SK-N-SH (cell line): ENCODE data around the gene LYRM4. TPM values are rescaled to one million over a fixed set of nuclear protein-coding genes. Genes with fewer than 3 reads are reported as not detected.

ENCODE experiments used
- CTCF ChIA-PET: fragments of 300-600, 350-600 bp; formaldehyde crosslinking; extraction: SDS; loops from one replicate; lab custom pipeline; 2021; lab: Yijun Ruan, JAX
- POLR2A ChIA-PET: fragments of 350-600 bp; sonication (Branson Sonifier 250); formaldehyde crosslinking; extraction: SDS; loops from one replicate; lab custom pipeline; 2020; ENCODE audit warnings: antibody characterized with exemption, inconsistent platforms; lab: Yijun Ruan, JAX
- DNase-seq: peaks from one replicate; pipeline ENCODE4 v3.0.0; 2012
- H2AFZ ChIP-seq: fragments of 200-600 bp; sonication (generic); 2 replicates; pipeline ENCODE4 v1.8.1; 2016; ENCODE audit warnings: antibody characterized with exemption, mild to moderate bottlenecking, low read depth
- H3F3A ChIP-seq: fragments of 200-600 bp; sonication (generic); replicated peaks from 2 replicates; pipeline ENCODE3; 2016; ENCODE audit warnings: antibody characterized with exemption, mild to moderate bottlenecking; ENCODE audit not compliant: insufficient read depth
- H3K27ac ChIP-seq, 2 experiments: fragments of 200-500 bp in 1 of 2; fragments of 200-600 bp in 1 of 2; sonication (Bioruptor generic) in 1 of 2; sonication (generic), shearing (Covaris generic) in 1 of 2; 2 replicates each; pipeline versions ENCODE4 v1.5.1 to v1.6.1; 2014 to 2016; ENCODE audit warnings: low read depth in 2 of 2, inconsistent platforms in 1 of 2, low read length in 1 of 2, mild to moderate bottlenecking in 1 of 2, mixed read lengths in 1 of 2
- H3K27me3 ChIP-seq: fragments of 200-600 bp; sonication (generic), shearing (Covaris generic); 2 replicates; pipeline ENCODE4 v1.6.1; 2016; ENCODE audit warnings: mixed run types; ENCODE audit not compliant: insufficient read depth
- H3K36me3 ChIP-seq, 2 experiments: fragments of 200-500 bp in 1 of 2; fragments of 200-600 bp in 1 of 2; sonication (Bioruptor generic) in 1 of 2; sonication (generic) in 1 of 2; replicated peaks in 1 of 2; 2 replicates each; pipeline versions ENCODE3 to v1.5.1; 2014 to 2016; ENCODE audit warnings: low read length in 1 of 2, mild to moderate bottlenecking in 1 of 2; ENCODE audit not compliant: insufficient read depth in 2 of 2, control insufficient read depth in 1 of 2
- H3K4me1 ChIP-seq, 2 experiments: fragments of 200-500 bp in 1 of 2; fragments of 200-600 bp in 1 of 2; sonication (Bioruptor generic) in 1 of 2; sonication (generic), shearing (Covaris generic) in 1 of 2; 2 replicates each; pipeline versions ENCODE4 v1.5.1 to v1.6.1; 2014 to 2016; ENCODE audit warnings: low read depth in 1 of 2, low read length in 1 of 2, mixed run types in 1 of 2; ENCODE audit not compliant: insufficient read depth in 2 of 2, control insufficient read depth in 1 of 2
- H3K4me2 ChIP-seq: fragments of 200-600 bp; sonication (generic), shearing (Covaris generic); 2 replicates; pipeline ENCODE4 v1.6.1; 2017; ENCODE audit warnings: mixed run types
- H3K4me3 ChIP-seq, 2 experiments: fragments of 200-500 bp in 1 of 2; fragments of 200-600 bp in 1 of 2; sonication (Bioruptor generic) in 1 of 2; sonication (generic), shearing (Covaris generic) in 1 of 2; 2 replicates each; pipeline versions ENCODE4 v1.5.1 to v1.8.1; 2014 to 2016; ENCODE audit warnings: low read depth in 2 of 2, inconsistent platforms in 1 of 2, low read length in 1 of 2, mild to moderate bottlenecking in 1 of 2, mixed read lengths in 1 of 2, moderate library complexity in 1 of 2
- H3K79me2 ChIP-seq: fragments of 200-600 bp; sonication (generic); 2 replicates; pipeline ENCODE4 v1.8.1; 2017; ENCODE audit warnings: mild to moderate bottlenecking; ENCODE audit not compliant: insufficient read depth
- H3K9ac ChIP-seq: fragments of 200-600 bp; sonication (generic); 2 replicates; pipeline ENCODE4 v1.6.1; 2017; ENCODE audit warnings: mixed run types
- H3K9me2 ChIP-seq: fragments of 200-600 bp; sonication (generic); 2 replicates; pipeline ENCODE4 v1.6.1; 2017; ENCODE audit warnings: mixed run types
- H3K9me3 ChIP-seq: fragments of 200-600 bp; sonication (generic); 2 replicates; pipeline ENCODE4 v1.6.1; 2017; ENCODE audit warnings: mixed run types, mild to moderate bottlenecking, moderate library complexity
- H4K20me1 ChIP-seq: fragments of 200-600 bp; sonication (generic); 2 replicates; pipeline ENCODE4 v1.6.1; 2017; ENCODE audit warnings: mild to moderate bottlenecking, mixed run types; ENCODE audit not compliant: insufficient read depth
- CHD2 ChIP-seq: fragments of 150-350 bp; IDR thresholded peaks from 2 replicates; pipeline ENCODE4 v1.6.1; 2018; ENCODE audit warnings: low read length; ENCODE audit not compliant: partially characterized antibody
- FOSL2 ChIP-seq: IDR thresholded peaks from 2 replicates; pipeline ENCODE4 v1.4.0; 2012; ENCODE audit warnings: low read depth, mild to moderate bottlenecking, moderate library complexity, borderline replicate concordance
- FOXJ3 ChIP-seq: sonication (generic); formaldehyde crosslinking; IDR thresholded peaks from 2 replicates; pipeline ENCODE4 v1.5.1; 2020; ENCODE audit warnings: mild to moderate bottlenecking, missing genetic modification reagents
- GABPA ChIP-seq: IDR thresholded peaks from 2 replicates; pipeline ENCODE4 v1.4.0; 2012; ENCODE audit warnings: low read depth, mild to moderate bottlenecking
- GATA2 ChIP-seq: sonication (generic); formaldehyde crosslinking; IDR thresholded peaks from 2 replicates; pipeline ENCODE4 v1.5.0; 2020; ENCODE audit warnings: mild to moderate bottlenecking, missing genetic modification reagents
- MAX ChIP-seq: IDR thresholded peaks from 2 replicates; pipeline ENCODE4 v1.4.0; 2012; ENCODE audit warnings: low read depth
- MEF2A ChIP-seq: IDR thresholded peaks from 2 replicates; pipeline ENCODE4 v1.4.0; 2012; ENCODE audit warnings: low read depth, borderline replicate concordance
- MXI1 ChIP-seq: IDR thresholded peaks from 2 replicates; pipeline ENCODE4 v1.6.1; 2012; ENCODE audit warnings: mild to moderate bottlenecking, low read depth, low read length, improper control_type of control experiment
- RAD21 ChIP-seq: IDR thresholded peaks from 2 replicates; pipeline ENCODE4 v1.6.1; 2012; ENCODE audit warnings: mild to moderate bottlenecking, low read length
- RCOR1 ChIP-seq: fragments of 150-350 bp; IDR thresholded peaks from 2 replicates; pipeline ENCODE4 v1.6.1; 2017; ENCODE audit warnings: antibody characterized with exemption, low read length
- RFX5 ChIP-seq: IDR thresholded peaks from 2 replicates; pipeline ENCODE4 v1.6.1; 2012; ENCODE audit warnings: mild to moderate bottlenecking, improper control_type of control experiment, low read length
- RXRA ChIP-seq: IDR thresholded peaks from 2 replicates; pipeline ENCODE4 v1.4.0; 2012; ENCODE audit warnings: low read depth, mild to moderate bottlenecking, borderline replicate concordance
- SIN3A ChIP-seq: IDR thresholded peaks from 2 replicates; pipeline ENCODE4 v1.6.1; 2012; ENCODE audit warnings: low read depth, mild to moderate bottlenecking, low read length, moderate library complexity, borderline replicate concordance
- TEAD4 ChIP-seq: IDR thresholded peaks from 2 replicates; pipeline ENCODE4 v1.4.0; 2012; ENCODE audit warnings: mild to moderate bottlenecking, borderline replicate concordance; ENCODE audit not compliant: insufficient read depth
- USF1 ChIP-seq: IDR thresholded peaks from 2 replicates; pipeline ENCODE4 v1.4.0; 2012; ENCODE audit warnings: low read depth, borderline replicate concordance
- YY1 ChIP-seq: IDR thresholded peaks from 2 replicates; pipeline ENCODE4 v1.4.0; 2012; ENCODE audit warnings: low read depth, mild to moderate bottlenecking
- WGBS: methylation state at CpG from one replicate; pipeline ENCODE4 v1.1.6; 2017; ENCODE audit warnings: low lambda C conversion rate; 5-methylcytosine and 5-hydroxymethylcytosine counted together
- polyA plus RNA-seq, 3 experiments: library from polyadenylated mRNA; depleted of rRNA; stranded (reverse); fragments of >200 nt; gene quantifications; 2 replicates each; pipeline ENCODE4 v1.2.3, GENCODE V29; 2012
- TF ChIP-seq, protein P1 (sequence below): IDR thresholded peaks from 2 replicates; pipeline ENCODE4 v1.6.1; 2012; ENCODE audit warnings: mild to moderate bottlenecking, low read depth, low read length, moderate library complexity

Gene LYRM4
- polyA plus RNA-seq, 1 of the 3 experiments (the other 2 are of a cell fraction): 37.2 TPM

- H3F3A ChIP-seq: peaks cover 7% of the 10 kb centered on the region
- 100% methylated on average over 2 of the region's 2 CpGs for WGBS
- H3K4me2 ChIP-seq: no peak overlapping the region
- H3K79me2 ChIP-seq: no peaks in the 10 kb centered on the region
- DNase-seq: no peak
- POLR2A ChIA-PET: no interaction called here
- peaks cover 9 to 10% of the 10 kb centered on the region in 2 experiments; a peak in 3 of 4 replicates for H3K4me1 ChIP-seq
- no peaks in the 10 kb centered on the region for H3K9me3 ChIP-seq
- H3K9me2 ChIP-seq: no peaks in the 10 kb centered on the region
- H3K9ac ChIP-seq: no peak overlapping the region
- H2AFZ ChIP-seq: no peak overlapping the region
- H3K27me3 ChIP-seq: no peaks in the 10 kb centered on the region
- TF ChIP-seq GATA2 (CRISPR knock-in tag) (no peak), GABPA (no peak), MXI1 (no peak), TEAD4 (no peak), YY1 (no peak), MAX (no peak), RXRA (no peak), MEF2A (no peak), RCOR1 (no peak), FOSL2 (no peak), FOXJ3 (no peak)
- TF ChIP-seq, protein P1, sequence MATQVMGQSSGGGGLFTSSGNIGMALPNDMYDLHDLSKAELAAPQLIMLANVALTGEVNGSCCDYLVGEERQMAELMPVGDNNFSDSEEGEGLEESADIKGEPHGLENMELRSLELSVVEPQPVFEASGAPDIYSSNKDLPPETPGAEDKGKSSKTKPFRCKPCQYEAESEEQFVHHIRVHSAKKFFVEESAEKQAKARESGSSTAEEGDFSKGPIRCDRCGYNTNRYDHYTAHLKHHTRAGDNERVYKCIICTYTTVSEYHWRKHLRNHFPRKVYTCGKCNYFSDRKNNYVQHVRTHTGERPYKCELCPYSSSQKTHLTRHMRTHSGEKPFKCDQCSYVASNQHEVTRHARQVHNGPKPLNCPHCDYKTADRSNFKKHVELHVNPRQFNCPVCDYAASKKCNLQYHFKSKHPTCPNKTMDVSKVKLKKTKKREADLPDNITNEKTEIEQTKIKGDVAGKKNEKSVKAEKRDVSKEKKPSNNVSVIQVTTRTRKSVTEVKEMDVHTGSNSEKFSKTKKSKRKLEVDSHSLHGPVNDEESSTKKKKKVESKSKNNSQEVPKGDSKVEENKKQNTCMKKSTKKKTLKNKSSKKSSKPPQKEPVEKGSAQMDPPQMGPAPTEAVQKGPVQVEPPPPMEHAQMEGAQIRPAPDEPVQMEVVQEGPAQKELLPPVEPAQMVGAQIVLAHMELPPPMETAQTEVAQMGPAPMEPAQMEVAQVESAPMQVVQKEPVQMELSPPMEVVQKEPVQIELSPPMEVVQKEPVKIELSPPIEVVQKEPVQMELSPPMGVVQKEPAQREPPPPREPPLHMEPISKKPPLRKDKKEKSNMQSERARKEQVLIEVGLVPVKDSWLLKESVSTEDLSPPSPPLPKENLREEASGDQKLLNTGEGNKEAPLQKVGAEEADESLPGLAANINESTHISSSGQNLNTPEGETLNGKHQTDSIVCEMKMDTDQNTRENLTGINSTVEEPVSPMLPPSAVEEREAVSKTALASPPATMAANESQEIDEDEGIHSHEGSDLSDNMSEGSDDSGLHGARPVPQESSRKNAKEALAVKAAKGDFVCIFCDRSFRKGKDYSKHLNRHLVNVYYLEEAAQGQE: no peak
- H4K20me1 ChIP-seq: no peaks in the 10 kb centered on the region
- no peak overlapping the region for H3K27ac ChIP-seq
- H3K4me3 ChIP-seq: no peak overlapping the region
- CTCF ChIA-PET: interaction anchor here (0.8 to 0.9 kb wide), 2 partner anchors 9 to 163 kb away, joined by 3 to 5 read pairs; no protein-coding TSS in a partner anchor
- H3K36me3 ChIP-seq: peaks cover 13 to 23% of the 10 kb centered on the region in 2 experiments
Measured at GRCh38 chr6:5217356-5217755, 43.4 kb downstream of the LYRM4 start.

GRCh38 chr6:5215799-5216198 is 45.0 kb downstream of the LYRM4 start:
- Histone ChIP-seq H3K9me3 (no peaks in the 10 kb centered on the region), H3K27me3 (no peaks in the 10 kb centered on the region), H3K27ac (no peak overlapping the region), H3K9me2 (no peaks in the 10 kb centered on the region), H3K9ac (no peak overlapping the region), H3K36me3 (peaks cover 13 to 23% of the 10 kb centered on the region in 2 experiments), H3K4me3 (no peak overlapping the region), H3K4me2 (no peak overlapping the region), H3K4me1 (peaks cover 9 to 16% of the 10 kb centered on the region in 2 experiments; a peak in 3 of 4 replicates), H3K79me2 (no peaks in the 10 kb centered on the region), H3F3A (peaks cover 7% of the 10 kb centered on the region), H2AFZ (no peak overlapping the region), H4K20me1 (no peaks in the 10 kb centered on the region)
- DNase-seq: no peak
- POLR2A ChIA-PET: no interaction called here
- 93% methylated on average over 9 of the region's 9 CpGs for WGBS
- CTCF ChIA-PET: interaction anchor here (0.7 to 1.6 kb wide), 4 partner anchors 13 to 163 kb away, joined by 3 to 7 read pairs (median 4); no protein-coding TSS in a partner anchor
- TF ChIP-seq RAD21: no peak
- TF ChIP-seq MXI1: no peak
- no peak for TF ChIP-seq TEAD4
- no peak for TF ChIP-seq CHD2
- TF ChIP-seq MAX: no peak
- no peak for TF ChIP-seq SIN3A
- TF ChIP-seq, protein P1: no peak
- TF ChIP-seq FOSL2: no peak
- TF ChIP-seq RCOR1: no peak
- no peak for TF ChIP-seq RFX5
- TF ChIP-seq USF1: no peak
